CD4-positive, alpha-beta T cell treated with Interleukin-6 at 100 ng/mL for 8 hours (primary cell): ENCODE measurements around the gene SLC17A7.
"Not testable (repeated sequence)": the region's sequence is repeated elsewhere in the genome, so short reads cannot be mapped to it uniquely, and the experiment has no call there.

Experiments used
- DNase-seq: peaks from one replicate; pipeline ENCODE4 v3.0.0-alpha.2; 2020; ENCODE audit warnings: mixed read lengths, low spot score

The SLC17A7 gene

GRCh38 chr19:49441210-49441959 lies at the start of gene SLC17A7:
TSS of gene SLC17A7 (minus strand) at chr19:49441527. CDS start at chr19:49441379, 148 bp downstream.
- peak; percentile 8 for DNase-seq

GRCh38 chr19:49490287-49491029 lies 49.1 kb upstream of the SLC17A7 start:
- DNase-seq: no peak

- peak; percentile 27 for DNase-seq
These were observed 48.4 kb upstream of the SLC17A7 start for GRCh38 chr19:49489601-49490167.

- no peak for DNase-seq
These were observed 47.7 kb upstream of the SLC17A7 start for GRCh38 chr19:49488863-49489537.

GRCh38 chr19:49488046-49488862 lies 46.9 kb upstream of the SLC17A7 start:
- no peak for DNase-seq

GRCh38 chr19:49487277-49488045 lies 46.1 kb upstream of the SLC17A7 start, which contains the start of gene RPL13A:
TSS of gene RPL13A (plus strand) at chr19:49487608. CDS start at chr19:49487630, 22 bp downstream.
- peak; percentile 100 for DNase-seq

GRCh38 chr19:49486710-49487276 lies 45.5 kb upstream of the SLC17A7 start:
- no peak for DNase-seq

GRCh38 chr19:49486232-49486631 lies 44.9 kb upstream of the SLC17A7 start:
- no peak for DNase-seq

- no peak for DNase-seq
These were observed 39.8 kb upstream of the SLC17A7 start for GRCh38 chr19:49481020-49481683.

- DNase-seq: no peak
These were observed 38.8 kb upstream of the SLC17A7 start for GRCh38 chr19:49479975-49480628.

- peak; percentile 71 for DNase-seq
These were observed 34.9 kb upstream of the SLC17A7 start for GRCh38 chr19:49475995-49476880.

- DNase-seq: peak; percentile 9
These were observed 34.0 kb upstream of the SLC17A7 start for GRCh38 chr19:49475191-49475917.

- no peak for DNase-seq
These were observed 33.2 kb upstream of the SLC17A7 start for GRCh38 chr19:49474542-49474924.

GRCh38 chr19:49473868-49474541 lies 32.7 kb upstream of the SLC17A7 start, which contains the start of gene FLT3LG:
TSS of gene FLT3LG (plus strand) at chr19:49474215. CDS start at chr19:49474640, 425 bp downstream.
- DNase-seq: peak; percentile 94

GRCh38 chr19:49473501-49473867 lies 32.2 kb upstream of the SLC17A7 start:
- not testable (repeated sequence) for DNase-seq

GRCh38 chr19:49472936-49473335 lies 31.6 kb upstream of the SLC17A7 start:
- no peak for DNase-seq

GRCh38 chr19:49470615-49470978 lies 29.3 kb upstream of the SLC17A7 start:
- no peak for DNase-seq
